Endothelial cell of umbilical vein (primary cell): ENCODE measurements around the gene ADCY3. TPM values are rescaled to one million over a fixed set of nuclear protein-coding genes. Genes with fewer than 3 reads are reported as not detected.
A peak's percentile ranks its signal among the peaks of the same experiment; 100 is the strongest.

ENCODE experiments used
- BruUV-seq: library from RNA; stranded (reverse); fragments of 400-500 nt; replicated peaks from 2 replicates; lab custom pipeline; 2021; lab: Mats Ljungman, UMichigan
- CTCF ChIA-PET: fragments of 300-600, 350-600 bp; sonication (Branson Sonifier 250); formaldehyde crosslinking; loops from one replicate; lab custom pipeline; 2021; ENCODE audit warnings: antibody characterized with exemption, inconsistent platforms; lab: Charles Lee
- POLR2A ChIA-PET: fragments of 300-600, 350-600 bp; sonication (Branson Sonifier 250); formaldehyde crosslinking; loops from one replicate; lab custom pipeline; 2021; ENCODE audit warnings: antibody characterized with exemption, inconsistent platforms; lab: Charles Lee
- DNase-seq: peaks from one replicate; pipeline ENCODE4 v3.0.0-alpha.2; 2011; ENCODE audit warnings: low read depth, low spot score
- FAIRE-seq: peaks from 2 replicates; lab custom pipeline; 2011; peaks lifted over from hg19 to GRCh38; lab: Jason Lieb, UNC
- H2AFZ ChIP-seq: 2 replicates; pipeline ENCODE4 v1.6.0; 2012; ENCODE audit warnings: low read depth, low read length, control low read depth, inconsistent platforms
- H3K27ac ChIP-seq: 2 replicates; pipeline ENCODE4 v1.5.1; 2011; ENCODE audit warnings: low read depth, mild to moderate bottlenecking, control low read depth, low read length, moderate library complexity; ENCODE audit not compliant: insufficient read depth
- H3K27me3 ChIP-seq, 2 experiments: 2 replicates each; pipeline versions ENCODE4 v1.6.0 to v1.6.1; 2011; ENCODE audit warnings: low read length in 2 of 2, mixed read lengths in 1 of 2; ENCODE audit not compliant: control insufficient read depth in 2 of 2, insufficient read depth in 2 of 2
- H3K36me3 ChIP-seq, 2 experiments: 2 replicates in 1 of 2; 3 replicates in 1 of 2; pipeline ENCODE4 v1.5.1; 2011; ENCODE audit warnings: low read length in 2 of 2, mild to moderate bottlenecking in 1 of 2, moderate library complexity in 1 of 2; ENCODE audit not compliant: control insufficient read depth in 2 of 2, insufficient read depth in 2 of 2; ENCODE audit errors: extremely low read depth in 1 of 2
- H3K4me1 ChIP-seq: 3 replicates; pipeline ENCODE4 v1.5.1; 2011; ENCODE audit warnings: mild to moderate bottlenecking, low read length; ENCODE audit not compliant: control insufficient read depth, insufficient read depth; ENCODE audit errors: extremely low read depth
- H3K4me2 ChIP-seq: 2 replicates; pipeline ENCODE4 v1.6.1; 2011; ENCODE audit warnings: low read length, control low read depth, mixed read lengths; ENCODE audit not compliant: insufficient read depth
- H3K4me3 ChIP-seq, 3 experiments: fragments of 200-600 bp in 1 of 3; sonication (generic), shearing (Covaris generic) in 1 of 3; replicated peaks in 1 of 3; 2 replicates each; pipeline ENCODE4 v1.5.1; 2011 to 2016; ENCODE audit warnings: control low read depth in 3 of 3, low read length in 3 of 3, mild to moderate bottlenecking in 2 of 3, inconsistent platforms in 1 of 3, low read depth in 1 of 3, moderate library complexity in 1 of 3; ENCODE audit not compliant: insufficient read depth in 1 of 3
- H3K79me2 ChIP-seq: 2 replicates; pipeline ENCODE4 v1.6.0; 2012; ENCODE audit warnings: low read length, inconsistent platforms; ENCODE audit not compliant: control insufficient read depth, insufficient read depth
- H3K9ac ChIP-seq: replicated peaks from 2 replicates; pipeline ENCODE3; 2011; ENCODE audit warnings: low read length, control low read depth; ENCODE audit not compliant: insufficient read depth; ENCODE audit errors: extremely low read depth
- H3K9me1 ChIP-seq: replicated peaks from 3 replicates; pipeline ENCODE4 v1.6.0; 2011; ENCODE audit warnings: mild to moderate bottlenecking, low read length; ENCODE audit not compliant: control insufficient read depth, insufficient read depth; ENCODE audit errors: extremely low read depth
- H3K9me3 ChIP-seq: replicated peaks from 2 replicates; pipeline ENCODE4 v1.5.1; 2012; ENCODE audit warnings: low read length, inconsistent platforms; ENCODE audit not compliant: control insufficient read depth, insufficient read depth
- H4K20me1 ChIP-seq: replicated peaks from 2 replicates; pipeline ENCODE3; 2011; ENCODE audit warnings: mild to moderate bottlenecking, low read length; ENCODE audit not compliant: control insufficient read depth, insufficient read depth; ENCODE audit errors: extremely low read depth
- GATA2 ChIP-seq: IDR thresholded peaks from 2 replicates; pipeline ENCODE4 v1.7.0; 2011; ENCODE audit warnings: low read depth, mild to moderate bottlenecking, moderate library complexity, mixed read lengths, low read length; ENCODE audit not compliant: insufficient read length, insufficient read depth
- POLR2AphosphoS5 ChIP-seq: IDR thresholded peaks from 2 replicates; pipeline ENCODE4 v1.6.1; 2012; ENCODE audit warnings: low read depth, mild to moderate bottlenecking, control low read depth, low read length, moderate library complexity; ENCODE audit not compliant: insufficient read depth
- dilution Hi-C: fragments of 300-500 bp; cut with MboI; formaldehyde crosslinking; loops from one replicate; pipeline ENCODE4 v1.15.0; 2019; ENCODE audit warnings: low sequenced_read_pairs; ENCODE audit not compliant: extremely low pct_ligation_motif_present
- intact Hi-C: fragments of 100-400 bp; cut with micrococcal nuclease; formaldehyde crosslinking; loops from one replicate; pipeline ENCODE4 v1.10.0; 2022
- polyA plus RNA-seq, 4 experiments: library from polyadenylated mRNA; depleted of rRNA in 3 of 4; stranded (reverse) in 3 of 4; unstranded in 1 of 4; fragments of >200 nt; gene quantifications; 2 replicates each; pipeline versions ENCODE4 v1.2.1 to v1.2.3, GENCODE V29; 2011 to 2012; ENCODE audit warnings: missing spikeins in 1 of 4
- total RNA-seq: library from RNA; stranded (reverse); gene quantifications from 2 replicates; pipeline ENCODE4 v1.2.3, GENCODE V29; 2021
- TF ChIP-seq, protein P1 (sequence below), 2 donors: IDR thresholded peaks; 1 replicate in 1 of 2; 2 replicates in 1 of 2; pipeline ENCODE4 v1.5.1; 2011; ENCODE audit warnings: low read length in 2 of 2, mild to moderate bottlenecking in 2 of 2, moderate library complexity in 2 of 2, control low read depth in 1 of 2, inconsistent platforms in 1 of 2, low read depth in 1 of 2; ENCODE audit not compliant: insufficient read depth in 1 of 2; ENCODE audit errors: extremely low read depth in 1 of 2

ADCY3 gene
- total and polyA plus RNA-seq, 2 donors (not counting 3 experiments of a cell fraction or from before 2014, with no cell fraction given) = 54.0 to 61.3 TPM

DNA sequence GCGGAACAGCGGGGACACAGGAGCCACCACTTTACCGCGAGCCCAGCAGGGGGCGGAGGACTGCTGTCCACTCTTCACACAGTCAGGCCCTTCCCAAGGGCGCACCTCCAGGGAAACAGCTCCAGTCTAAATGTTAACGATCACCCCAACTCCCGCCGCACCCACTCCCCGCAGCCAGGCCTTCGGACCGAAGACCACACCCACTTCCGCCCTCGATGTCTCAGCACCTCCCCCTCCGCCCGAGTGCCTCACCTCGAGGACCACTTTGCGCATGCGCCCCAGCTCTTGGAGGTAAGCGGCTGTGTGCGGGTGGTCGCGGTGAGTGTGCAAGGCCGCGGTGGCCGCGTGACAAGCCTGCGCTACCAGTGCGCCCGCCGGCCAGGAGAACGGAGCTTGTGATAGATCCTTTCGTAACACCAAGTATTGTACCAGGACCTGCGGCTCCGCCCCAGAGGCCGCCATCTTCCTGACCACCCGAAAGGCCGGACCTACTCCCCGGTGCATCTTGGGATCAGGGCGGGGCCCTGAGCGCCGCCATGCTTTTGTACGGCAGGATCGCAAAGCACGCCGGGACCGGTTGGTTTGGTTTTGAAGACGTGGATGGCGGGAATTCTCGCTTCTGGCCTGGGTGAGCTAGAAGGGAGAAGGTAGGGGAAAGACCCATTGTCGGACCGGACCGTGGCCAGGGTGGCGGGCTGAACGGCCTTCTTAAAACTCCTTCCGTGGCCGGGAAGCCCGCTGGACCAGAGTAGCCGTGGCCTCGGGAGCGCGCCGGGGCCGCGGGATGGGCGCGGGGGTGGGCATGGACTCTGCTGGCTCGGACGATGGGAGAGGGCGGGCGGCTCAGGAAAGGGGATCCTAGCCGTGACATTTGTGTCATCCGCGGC, 126.9 kb downstream of the ADCY3 start, which contains the start of the genes CENPO and PTRHD1:
CENPO (plus strand) TSS at position 552 of the 887 bp plus-strand sequence. CDS start 495 bp downstream, outside the sequence.
PTRHD1 (minus strand) TSS at position 518 of the 887 bp plus-strand sequence; CDS start at position 504, 14 bp downstream.
- BruUV-seq = no TSS peak
- intact Hi-C loops = loop anchor here (1.0 to 5.0 kb wide), 6 partner anchors 34 to 372 kb away; partner anchors contain the start of gene NCOA1
- Histone ChIP-seq H3K9me1 (no peaks in the 10 kb centered on the region), H2AFZ (peak within 1 kb of the TSS; percentile 75), H3K9me3 (no peaks in the 10 kb centered on the region), H3K79me2 (peaks cover 47% of the 10 kb centered on the region), H3K27me3 (no peaks in the 10 kb centered on the region), H3K4me2 (peak within 1 kb of the TSS; percentile 98), H4K20me1 (no peaks in the 10 kb centered on the region), H3K9ac (peak within 1 kb of the TSS; percentile 92), H3K4me3 (peak within 1 kb of the TSS; percentile 57 to 82 (median 61)), H3K36me3 (no peaks in the 10 kb centered on the region), H3K4me1 (peaks cover 20% of the 10 kb centered on the region), H3K27ac (peak within 1 kb of the TSS; percentile 81)
- FAIRE-seq (peak; percentile 94), DNase-seq (peak; percentile 98)
- POLR2A ChIA-PET = interaction anchor here (1.1 to 1.2 kb wide), 2 partner anchors 16 to 34 kb away, joined by 3 to 4 read pairs; no protein-coding TSS in a partner anchor
- TF ChIP-seq GATA2 (no peak), POLR2AphosphoS5 (peak; percentile 88)
- TF ChIP-seq, protein P1, sequence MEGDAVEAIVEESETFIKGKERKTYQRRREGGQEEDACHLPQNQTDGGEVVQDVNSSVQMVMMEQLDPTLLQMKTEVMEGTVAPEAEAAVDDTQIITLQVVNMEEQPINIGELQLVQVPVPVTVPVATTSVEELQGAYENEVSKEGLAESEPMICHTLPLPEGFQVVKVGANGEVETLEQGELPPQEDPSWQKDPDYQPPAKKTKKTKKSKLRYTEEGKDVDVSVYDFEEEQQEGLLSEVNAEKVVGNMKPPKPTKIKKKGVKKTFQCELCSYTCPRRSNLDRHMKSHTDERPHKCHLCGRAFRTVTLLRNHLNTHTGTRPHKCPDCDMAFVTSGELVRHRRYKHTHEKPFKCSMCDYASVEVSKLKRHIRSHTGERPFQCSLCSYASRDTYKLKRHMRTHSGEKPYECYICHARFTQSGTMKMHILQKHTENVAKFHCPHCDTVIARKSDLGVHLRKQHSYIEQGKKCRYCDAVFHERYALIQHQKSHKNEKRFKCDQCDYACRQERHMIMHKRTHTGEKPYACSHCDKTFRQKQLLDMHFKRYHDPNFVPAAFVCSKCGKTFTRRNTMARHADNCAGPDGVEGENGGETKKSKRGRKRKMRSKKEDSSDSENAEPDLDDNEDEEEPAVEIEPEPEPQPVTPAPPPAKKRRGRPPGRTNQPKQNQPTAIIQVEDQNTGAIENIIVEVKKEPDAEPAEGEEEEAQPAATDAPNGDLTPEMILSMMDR (IDR thresholded peaks at IDR 0.05; ENCODE audit: extremely low read depth in 1 of 2, insufficient read depth in 1 of 2, low read depth in 1 of 2, low read length in 2 of 2) = peak; percentile 67 to 82
- CTCF ChIA-PET = interaction anchor here (0.6 to 3.2 kb wide), 17 partner anchors 12 to 398 kb away, joined by 3 to 43 read pairs (median 3); no protein-coding TSS in a partner anchor
- dilution Hi-C loops = no loop called here
